Globus pallidus (tissue), 1 donor: ENCODE measurements around the gene DDX39B.
"Not testable (repeated sequence)": the region's sequence is repeated elsewhere in the genome, so short reads cannot be mapped to it uniquely, and the experiment has no call there.

Source experiments
- DNase-seq: peaks from one replicate; pipeline ENCODE4 v3.0.0-alpha.2; 2015; ENCODE audit warnings: low spot score

DDX39B gene

GRCh38 chr6:31528821-31529328, 12.9 kb downstream of the DDX39B start, which contains the start of gene MCCD1:
TSS of gene MCCD1 (plus strand) at chr6:31528962. CDS start at chr6:31529015, 53 bp downstream.
- no peak for DNase-seq

- no peak for DNase-seq
Observed at GRCh38 chr6:31528307-31528777, 13.5 kb downstream of the DDX39B start.

- no peak for DNase-seq
Observed at GRCh38 chr6:31525932-31526591, 15.7 kb downstream of the DDX39B start.

GRCh38 chr6:31525553-31525931, 16.3 kb downstream of the DDX39B start:
- DNase-seq, result no peak

- no peak for DNase-seq
Observed at GRCh38 chr6:31521835-31522234, 20.0 kb downstream of the DDX39B start.

GRCh38 chr6:31513456-31514165, 28.2 kb downstream of the DDX39B start:
- no peak for DNase-seq

GRCh38 chr6:31510007-31510406, 31.8 kb downstream of the DDX39B start:
- no peak for DNase-seq

GRCh38 chr6:31509036-31509435, 32.8 kb downstream of the DDX39B start:
- DNase-seq, result not testable (repeated sequence)

GRCh38 chr6:31502586-31502985, 39.2 kb downstream of the DDX39B start:
- no peak for DNase-seq

GRCh38 chr6:31499648-31500047, 42.2 kb downstream of the DDX39B start:
- not testable (repeated sequence) for DNase-seq

- no peak for DNase-seq
Observed at GRCh38 chr6:31498748-31499147, 43.1 kb downstream of the DDX39B start.

- peak; percentile 42 for DNase-seq
Observed at GRCh38 chr6:31497531-31498476, 44.0 kb downstream of the DDX39B start, which contains the start of gene MICB. TSS of gene MICB (plus strand) at chr6:31498145. CDS start at chr6:31498194, 49 bp downstream.

GRCh38 chr6:31496826-31497225, 45.0 kb downstream of the DDX39B start:
- not testable (repeated sequence) for DNase-seq

GRCh38 chr6:31495580-31495979, 46.2 kb downstream of the DDX39B start:
- no peak for DNase-seq

- DNase-seq, result peak; percentile 35
Observed at GRCh38 chr6:31493875-31494694, 47.7 kb downstream of the DDX39B start.

GRCh38 chr6:31493550-31493874, 48.3 kb downstream of the DDX39B start:
- DNase-seq, result not testable (repeated sequence)

- no peak for DNase-seq
Observed at GRCh38 chr6:31490115-31490873, 51.5 kb downstream of the DDX39B start.

GRCh38 chr6:31489086-31489485, 52.7 kb downstream of the DDX39B start:
- no peak for DNase-seq

GRCh38 chr6:31487674-31488073, 54.1 kb downstream of the DDX39B start:
- DNase-seq, result not testable (repeated sequence)

GRCh38 chr6:31486065-31486837, 55.6 kb downstream of the DDX39B start:
- DNase-seq, result not testable (repeated sequence)
